Left renal cortex interstitium (tissue), 4 donors: Measurements from ENCODE around the gene TSPAN9. TPM values are rescaled to one million over a fixed set of nuclear protein-coding genes. Genes with fewer than 3 reads are reported as not detected.

Experiments
- DNase-seq, 4 donors: peaks; one replicate each; pipeline ENCODE4 v3.0.0-alpha.2; 2013; ENCODE audit warnings: low read depth in 4 of 4, low spot score in 2 of 4, missing footprints in 1 of 4
- polyA plus RNA-seq, 4 donors: library from polyadenylated mRNA; unstranded; fragments of 120-200 nt; gene quantifications; one replicate each; pipeline ENCODE4 v1.2.1, GENCODE V29; 2013; ENCODE audit not compliant: insufficient read length in 4 of 4

TSPAN9 gene
- polyA plus RNA-seq, 4 donors: 81.7 to 105 (median 95.4) TPM

DNA sequence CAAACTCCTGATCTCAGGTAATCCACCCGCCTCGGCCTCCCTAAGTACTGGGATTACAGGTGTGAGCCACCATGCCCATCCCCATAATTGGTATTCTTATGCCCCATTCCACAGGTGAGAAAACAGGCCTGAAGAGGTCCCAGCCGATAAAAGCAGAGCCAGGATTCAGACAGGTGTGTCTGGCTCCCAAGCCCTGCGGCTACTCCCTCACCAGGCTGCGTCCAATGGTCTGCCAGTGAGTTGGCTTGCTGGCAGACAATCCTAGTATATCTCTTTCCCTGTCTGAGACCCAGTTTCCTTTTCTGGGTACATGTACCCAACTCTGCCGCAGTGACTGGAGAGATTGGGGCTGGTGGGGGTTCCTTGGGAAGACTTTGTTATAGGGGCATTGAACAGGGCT lies 1.9 kb upstream of the TSPAN9 start:
- no peak for DNase-seq

DNA sequence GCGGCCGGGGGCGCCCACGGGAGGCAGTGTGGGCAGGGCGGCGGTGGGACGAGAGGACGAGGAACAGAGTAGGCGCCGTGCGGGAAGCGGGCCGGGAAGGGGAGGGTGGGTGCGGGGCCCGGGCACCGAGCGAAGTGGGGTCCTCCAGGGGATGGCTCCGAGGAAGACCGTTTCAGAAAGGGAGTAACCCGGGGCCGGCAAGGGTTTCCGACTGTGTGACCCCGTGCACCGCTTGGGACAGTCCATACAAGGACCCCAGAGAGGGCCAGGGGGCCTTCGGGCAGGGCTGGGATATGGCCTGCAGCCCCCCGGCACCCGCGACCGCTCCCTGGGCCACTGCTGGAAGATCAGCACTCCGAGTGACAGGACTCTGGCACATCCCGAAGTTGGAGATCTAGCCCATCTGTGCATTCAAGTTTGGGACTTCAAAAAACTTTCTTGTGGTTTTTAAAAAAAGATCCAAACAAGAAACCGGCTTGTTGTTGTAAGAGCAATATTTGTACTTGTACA lies 448 bp downstream of the TSPAN9 start:
- DNase-seq: no peak

DNA sequence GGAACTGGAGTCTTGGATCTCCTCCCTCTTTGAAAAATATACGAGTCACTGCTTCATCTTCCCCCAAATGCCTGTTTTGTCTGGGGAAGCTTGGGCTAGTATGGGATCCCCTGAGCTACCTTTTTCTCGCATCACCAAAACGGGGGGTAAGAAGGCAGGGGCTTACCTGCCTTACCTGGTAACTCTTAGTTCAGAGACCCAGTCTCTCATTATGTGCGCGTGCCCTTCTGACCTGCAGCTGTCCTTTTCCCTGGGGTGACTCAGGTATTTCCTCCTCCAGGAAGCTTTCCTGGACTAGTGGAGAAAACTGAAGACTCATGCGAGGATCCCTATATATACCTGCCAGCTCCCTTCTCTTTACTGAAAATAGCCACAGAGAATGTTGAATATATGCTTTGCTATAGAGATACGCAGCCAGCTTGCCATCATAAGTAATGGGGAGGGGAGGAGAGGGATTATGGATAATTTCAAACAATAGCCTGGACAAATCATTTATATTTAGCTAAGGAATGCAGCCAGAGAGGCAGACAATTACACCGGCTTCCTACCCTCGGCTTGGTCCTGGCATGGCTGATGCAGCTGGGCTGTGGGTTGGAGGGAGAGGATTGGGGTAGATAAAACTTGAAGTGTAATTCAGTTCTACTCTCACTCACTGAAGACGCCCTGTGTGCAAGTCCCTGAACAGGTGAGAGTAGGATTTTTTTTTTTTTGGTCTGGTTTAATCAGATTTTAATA lies 1.1 kb downstream of the TSPAN9 start:
- DNase-seq: no peak

DNA sequence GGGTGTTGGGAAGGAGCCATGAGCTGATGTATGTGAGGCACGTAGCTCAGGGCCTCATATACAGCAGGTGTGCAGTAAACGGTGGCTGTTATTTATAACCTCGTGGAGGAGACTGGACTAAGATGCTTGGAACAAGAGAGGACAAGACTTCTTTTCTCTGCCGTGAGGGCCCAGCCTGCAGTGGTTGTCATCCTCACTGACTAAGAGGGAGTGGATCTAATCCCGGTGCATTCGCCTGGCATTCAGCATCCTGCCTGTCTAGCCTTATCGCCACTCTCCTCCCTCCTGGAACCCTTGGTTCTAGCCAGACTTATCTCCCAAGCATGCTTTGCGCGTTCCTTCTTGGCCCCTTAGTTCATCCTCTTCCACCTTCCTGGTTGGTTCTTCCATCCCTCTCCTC lies 3.9 kb downstream of the TSPAN9 start:
- no peak for DNase-seq

DNA sequence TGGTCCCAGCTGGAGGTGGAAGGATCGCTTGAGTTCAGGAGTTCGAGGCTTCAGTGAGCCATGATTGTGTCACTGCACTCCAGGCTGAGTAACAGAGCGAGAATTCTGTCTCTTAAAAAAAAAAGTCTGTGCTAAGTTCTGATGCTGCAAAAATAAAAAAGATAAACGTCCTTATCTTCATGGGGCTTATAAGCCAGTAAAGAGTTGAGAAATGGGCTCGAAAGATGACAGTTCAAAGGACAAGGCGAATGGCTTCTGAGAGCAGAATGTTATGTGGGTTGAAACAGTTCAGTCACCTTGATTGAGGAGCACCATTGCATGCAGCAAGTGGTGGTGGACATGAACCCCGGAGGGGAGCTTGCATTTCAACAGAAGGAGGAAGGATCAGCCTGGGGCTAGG lies 4.7 kb downstream of the TSPAN9 start:
- DNase-seq: no peak

DNA sequence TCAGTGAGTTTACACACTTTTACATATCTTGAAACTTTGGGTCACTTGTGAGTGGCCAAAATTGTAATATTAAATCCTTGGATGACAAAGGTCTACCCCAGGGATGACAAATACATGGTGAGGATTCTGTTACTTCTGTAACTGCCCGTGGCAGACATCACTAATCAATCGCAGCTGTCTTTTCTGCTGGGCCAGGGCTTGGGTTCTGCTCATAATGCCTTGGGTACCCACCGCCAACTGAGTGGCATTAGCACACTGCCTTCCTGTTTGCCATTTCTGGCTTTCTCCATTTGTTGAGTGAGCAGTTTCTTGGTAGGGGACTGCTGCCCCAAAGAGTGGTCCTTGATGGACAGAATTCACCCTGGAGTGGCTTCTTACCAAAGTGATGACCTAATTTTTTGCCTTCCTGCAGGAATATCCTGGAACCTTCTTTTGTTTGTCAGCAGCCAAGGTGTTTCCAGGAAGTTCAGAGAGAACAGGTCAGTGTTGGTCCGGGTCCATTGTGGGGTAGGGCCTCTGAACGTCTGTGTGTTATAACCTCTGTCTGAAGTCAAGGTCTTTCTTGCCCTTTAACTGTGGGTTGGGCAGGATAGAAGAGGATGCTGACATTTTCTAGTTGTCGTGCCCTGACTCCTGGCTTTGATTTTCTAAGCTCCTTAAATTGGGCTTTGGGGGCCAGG lies 6.2 kb downstream of the TSPAN9 start:
- no peak for DNase-seq

DNA sequence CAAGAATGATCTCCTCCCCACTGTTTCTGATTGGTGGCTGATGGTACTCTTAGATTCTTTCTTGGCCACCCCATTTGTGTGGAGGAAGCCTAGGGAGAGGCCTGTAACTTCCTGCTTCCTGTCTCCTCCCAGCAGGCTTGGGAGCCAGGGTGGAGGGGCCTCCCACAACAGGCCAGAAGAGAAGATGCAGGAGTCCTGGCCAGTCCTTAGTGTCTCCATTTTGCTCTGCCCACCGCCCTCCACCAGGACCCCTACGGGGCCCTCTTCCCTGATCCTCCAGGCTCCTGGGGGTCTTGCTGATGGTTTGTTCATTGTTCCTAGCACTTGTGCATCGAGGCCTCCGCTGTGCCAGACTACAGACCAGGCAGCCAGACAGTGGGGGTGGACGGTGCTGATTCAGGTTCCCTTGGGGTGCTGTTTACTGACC lies 6.8 kb downstream of the TSPAN9 start:
- DNase-seq: no peak

DNA sequence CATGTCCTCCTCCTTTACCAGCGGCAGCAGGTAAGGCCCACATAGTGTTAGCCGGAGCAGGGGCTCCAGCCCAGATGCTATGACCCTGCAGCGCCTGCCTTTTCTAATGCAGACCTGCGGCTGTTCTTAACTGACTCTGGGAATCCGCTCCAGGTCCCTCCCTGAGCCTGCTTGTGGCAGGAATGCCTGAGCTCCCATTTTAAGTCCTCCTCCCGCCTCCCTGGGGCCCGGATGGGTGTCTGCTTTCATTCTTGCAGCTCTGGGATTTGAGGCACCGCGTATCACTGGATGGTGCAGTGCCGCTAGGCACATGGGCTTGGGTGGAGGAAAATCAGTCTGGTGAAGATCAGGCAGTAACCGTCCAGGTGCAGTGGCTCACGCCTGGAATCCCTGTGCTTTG lies 7.6 kb downstream of the TSPAN9 start:
- DNase-seq: no peak

DNA sequence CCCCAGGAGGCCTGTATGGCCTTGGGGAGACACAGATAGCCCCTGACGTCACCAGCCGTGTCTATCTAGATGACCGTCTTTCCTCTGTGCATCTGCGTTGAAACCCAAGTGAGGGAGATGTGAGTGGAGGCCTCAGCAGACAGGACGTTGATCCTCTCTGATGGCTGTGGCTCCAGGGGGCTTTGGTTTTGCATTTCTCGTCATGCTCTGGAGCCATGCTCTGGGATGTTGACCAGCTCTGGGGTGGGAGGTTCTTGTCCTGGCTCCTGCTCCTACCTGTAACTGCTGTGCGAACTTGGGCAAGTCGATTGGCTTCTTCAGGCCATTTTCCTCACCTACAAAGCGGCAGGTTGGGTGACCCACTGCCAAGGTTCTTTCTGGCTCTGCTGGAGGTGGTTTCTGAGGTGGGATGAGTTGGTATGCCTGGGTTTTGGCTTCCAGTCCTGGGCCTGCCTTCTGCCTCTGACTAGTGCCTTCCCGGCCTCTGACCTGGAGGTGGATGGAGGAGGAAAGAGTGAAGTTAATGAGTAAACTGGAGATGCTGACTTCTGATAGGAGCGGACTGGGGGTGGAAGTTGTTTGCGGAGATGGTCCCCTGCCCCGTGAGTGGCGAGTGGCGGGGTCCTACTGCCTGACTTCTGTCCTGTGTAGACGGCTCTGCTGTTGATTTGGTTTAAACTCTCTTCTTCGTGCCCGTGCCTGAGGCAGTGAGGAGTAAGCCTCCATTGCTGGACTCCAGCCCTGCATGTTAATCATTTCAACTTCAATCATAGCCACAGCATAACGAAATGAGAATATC lies 8.4 kb downstream of the TSPAN9 start:
- no peak for DNase-seq

DNA sequence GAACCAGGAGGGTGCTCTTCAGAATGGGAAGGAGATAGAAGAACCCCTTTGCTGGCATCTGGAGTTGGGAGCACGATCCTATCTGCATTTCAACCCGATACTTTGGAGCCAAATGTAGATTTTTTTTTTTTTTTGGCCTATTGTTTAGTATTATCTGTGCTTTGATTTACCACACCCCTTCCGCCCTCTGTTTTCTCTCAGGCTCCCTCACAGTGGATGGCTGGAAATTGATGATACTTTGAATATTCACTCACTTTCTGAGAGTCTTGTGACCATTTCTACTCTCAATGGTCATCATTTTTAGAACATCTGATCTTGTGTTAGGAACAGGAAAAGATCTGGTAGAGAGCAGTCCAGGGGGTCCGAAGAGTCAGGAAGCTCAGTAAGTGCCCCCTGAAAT lies 9.0 kb downstream of the TSPAN9 start:
- no peak for DNase-seq

DNA sequence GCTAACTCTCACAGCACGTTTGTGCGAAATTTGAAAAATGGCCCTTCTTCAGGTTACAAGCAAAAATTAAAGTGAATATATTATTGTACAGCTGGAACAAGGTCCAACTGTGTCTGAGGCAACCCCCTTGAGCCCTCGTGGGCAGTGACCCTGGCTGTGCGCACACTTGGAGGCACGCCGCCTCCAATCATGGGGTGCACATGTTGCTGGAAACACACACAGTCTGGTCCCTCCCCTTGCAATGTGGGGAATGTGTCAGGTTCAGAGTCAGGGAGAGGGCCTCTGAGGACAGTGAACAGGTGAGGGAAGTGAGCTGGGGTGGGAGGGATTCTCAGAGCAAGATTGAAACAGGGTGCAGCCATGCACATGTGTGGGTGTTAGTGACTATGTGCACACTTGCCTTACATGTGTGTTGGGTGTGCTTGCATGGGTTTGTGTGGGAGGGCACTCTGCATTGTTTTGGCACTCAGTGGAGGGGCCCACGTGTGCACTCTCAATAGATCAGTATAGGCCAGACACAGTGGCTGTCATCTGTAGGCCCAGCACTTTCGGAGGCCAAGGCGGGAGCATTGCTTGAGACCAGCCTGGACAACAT lies 9.6 kb downstream of the TSPAN9 start:
- no peak for DNase-seq

DNA sequence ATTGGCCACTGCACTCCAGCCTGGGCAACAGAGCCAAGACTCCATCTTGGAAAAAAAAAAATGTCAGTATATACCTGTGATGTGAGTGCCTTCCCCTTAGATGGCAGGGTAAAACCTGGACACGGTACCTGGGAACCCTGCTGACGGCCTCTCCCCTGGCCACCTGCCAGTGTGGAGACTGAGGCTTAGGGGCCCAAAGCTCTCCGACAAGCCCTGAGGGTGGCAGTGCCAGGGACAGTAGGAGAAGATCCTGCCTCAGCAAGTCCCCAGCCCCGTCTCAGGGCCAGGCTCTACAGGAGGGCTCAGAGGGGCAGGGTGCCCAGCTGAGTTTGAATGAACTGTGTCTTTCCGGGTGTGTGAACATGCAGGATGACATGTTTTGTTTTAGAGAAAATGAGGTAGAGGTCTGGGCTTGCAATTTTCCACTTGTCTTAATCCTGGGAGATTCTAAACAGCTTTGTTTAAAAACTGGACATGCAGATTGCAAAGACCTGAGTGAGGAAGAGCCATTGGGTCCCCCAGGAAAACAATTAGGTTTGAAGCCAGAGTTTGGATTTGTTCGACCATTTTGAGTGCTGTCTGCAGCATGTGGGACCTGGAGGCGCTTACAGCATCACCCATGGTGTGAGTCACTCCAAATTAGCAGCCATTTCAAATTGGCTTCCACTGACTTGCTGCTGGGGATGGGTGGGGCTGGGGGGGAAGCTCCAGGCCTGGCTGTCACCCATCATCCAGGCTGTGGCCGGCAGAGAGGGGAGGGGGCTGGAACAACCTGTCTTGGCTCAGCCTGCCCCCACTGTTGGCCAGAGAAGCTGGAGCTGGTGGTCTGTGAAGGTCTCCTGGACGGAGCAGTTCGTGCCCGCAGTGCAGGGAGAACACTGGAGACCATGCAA lies 10.8 kb downstream of the TSPAN9 start:
- DNase-seq: no peak

DNA sequence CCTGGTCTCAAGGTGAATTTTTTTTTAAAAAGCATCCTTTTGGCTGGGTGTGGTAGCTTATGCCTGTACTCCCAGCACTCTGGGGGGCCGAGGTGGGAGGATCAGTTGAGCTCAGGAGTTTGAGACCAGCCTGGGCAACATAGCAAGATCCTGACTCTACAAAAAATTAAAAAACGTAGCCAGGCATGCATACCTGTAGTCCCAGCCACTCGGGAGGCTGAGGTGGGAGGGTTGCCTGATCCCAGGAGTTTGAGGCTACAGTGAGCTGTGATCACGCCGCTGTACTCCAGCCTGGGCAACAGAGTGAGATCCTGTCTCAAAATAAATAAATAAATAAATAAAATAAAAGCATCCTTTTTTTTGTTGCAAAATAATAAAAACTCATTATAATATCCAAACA lies 12.4 kb downstream of the TSPAN9 start:
- no peak for DNase-seq

DNA sequence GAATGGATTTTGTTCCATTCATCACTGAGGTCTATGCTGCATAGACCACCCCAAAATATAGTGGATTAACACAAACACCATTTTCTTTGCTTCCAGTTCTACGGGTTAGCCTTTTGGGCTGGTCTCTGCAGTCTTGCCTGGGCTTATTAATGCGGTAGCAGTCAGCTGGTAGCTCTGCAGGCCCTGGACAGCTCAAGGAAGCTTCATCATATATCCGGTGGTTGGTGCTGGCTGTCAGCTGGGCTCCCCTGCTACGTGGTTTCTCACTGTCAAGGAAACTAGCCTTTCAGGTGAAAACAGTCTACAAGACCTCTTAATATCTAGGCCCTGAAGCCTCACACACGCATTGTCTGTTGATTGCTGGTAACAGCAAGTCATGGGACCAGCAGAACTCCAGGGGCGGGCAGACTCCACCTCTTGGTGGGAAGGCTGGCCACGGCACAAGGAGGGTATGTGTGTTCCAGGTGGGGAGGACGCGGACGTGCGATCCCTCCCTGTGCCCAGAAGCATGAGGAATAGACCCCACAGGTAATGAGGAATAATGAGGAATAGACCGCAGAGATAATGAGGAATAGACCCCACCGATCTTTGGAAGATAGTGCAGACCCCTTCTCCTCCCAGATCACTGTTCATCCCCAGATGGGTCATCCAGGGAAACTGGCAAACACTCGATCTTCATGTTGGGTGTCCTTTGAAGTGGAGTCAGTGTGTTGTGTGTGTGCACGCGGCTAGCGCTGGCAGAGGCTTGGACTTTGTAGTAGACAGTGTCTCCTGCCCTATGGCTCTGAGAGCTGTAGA lies 13.3 kb downstream of the TSPAN9 start:
- DNase-seq: no peak

DNA sequence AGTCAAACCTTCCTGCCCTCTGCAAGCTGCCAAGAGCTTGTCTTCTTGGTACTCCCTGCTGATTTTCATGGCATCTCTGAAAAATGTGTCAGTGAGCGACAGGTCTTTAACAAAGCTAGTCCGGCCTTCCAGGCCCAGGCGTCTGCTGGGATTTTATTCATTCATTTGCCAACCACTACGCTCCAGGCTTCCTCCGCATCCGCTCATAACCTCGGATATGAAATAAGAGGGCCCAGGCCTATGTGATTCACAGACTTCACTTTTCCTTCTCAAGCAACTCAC lies 13.8 kb downstream of the TSPAN9 start:
- DNase-seq: no peak

DNA sequence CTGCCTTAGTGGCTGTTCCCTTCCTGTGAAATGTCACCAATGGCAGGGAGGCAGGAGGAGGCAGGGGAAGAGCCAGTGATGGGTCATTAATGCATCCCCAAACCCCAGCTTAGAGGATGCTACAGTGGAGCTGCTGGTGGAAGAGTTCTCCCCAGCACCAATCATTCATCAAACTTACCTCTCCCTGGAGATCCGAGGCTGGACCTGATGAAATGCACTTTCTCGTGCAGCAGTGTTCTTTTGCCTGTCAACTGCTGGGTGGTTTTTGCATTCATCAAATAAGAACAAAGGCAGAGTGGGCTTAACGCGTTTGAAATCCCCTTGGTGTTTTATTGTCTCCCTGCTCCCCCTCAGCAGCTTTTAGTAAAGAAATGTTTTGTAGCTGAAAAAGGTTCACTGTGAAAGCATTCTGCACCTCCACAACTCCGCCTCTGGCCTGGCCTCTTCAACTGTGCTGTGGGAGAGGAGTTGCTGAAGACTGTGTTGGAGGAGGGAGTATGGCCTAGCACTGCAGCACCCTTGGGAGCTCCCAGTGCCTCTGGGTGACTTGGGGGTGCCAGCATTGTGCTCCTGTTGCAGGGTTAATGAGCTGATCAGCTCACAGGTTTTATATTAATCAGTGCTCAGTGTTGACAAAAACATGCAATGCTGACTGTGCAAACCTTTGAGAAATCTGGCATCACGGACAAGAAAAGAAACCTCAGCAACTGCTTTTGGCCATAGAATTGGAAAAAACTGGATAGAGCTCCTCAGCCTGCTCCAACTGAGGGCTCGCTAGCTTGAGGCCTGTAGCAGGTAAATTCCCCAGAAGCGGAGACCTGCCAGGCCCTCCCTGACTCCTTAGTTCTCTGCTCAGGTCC lies 14.4 kb downstream of the TSPAN9 start:
- DNase-seq: no peak

DNA sequence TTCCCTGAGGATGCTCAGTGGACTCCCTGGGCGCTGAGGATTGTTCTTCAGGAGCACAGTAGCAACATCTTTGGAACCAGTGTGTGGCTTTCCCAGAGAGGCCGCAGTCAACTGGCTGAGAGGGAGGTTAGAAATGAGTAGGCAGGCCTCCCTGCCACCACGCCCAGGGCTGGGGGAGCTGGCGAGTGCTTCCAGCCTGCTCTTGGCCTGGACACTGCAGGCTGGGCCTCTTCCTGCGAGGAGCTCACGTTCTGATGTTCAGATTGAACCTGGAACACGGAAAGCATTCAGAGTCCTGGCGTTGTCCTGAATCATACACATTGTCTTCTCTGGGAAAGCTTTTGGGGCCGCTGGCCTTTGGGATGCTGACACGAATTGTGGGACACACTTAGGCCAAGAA lies 15.6 kb downstream of the TSPAN9 start:
- DNase-seq: no peak

DNA sequence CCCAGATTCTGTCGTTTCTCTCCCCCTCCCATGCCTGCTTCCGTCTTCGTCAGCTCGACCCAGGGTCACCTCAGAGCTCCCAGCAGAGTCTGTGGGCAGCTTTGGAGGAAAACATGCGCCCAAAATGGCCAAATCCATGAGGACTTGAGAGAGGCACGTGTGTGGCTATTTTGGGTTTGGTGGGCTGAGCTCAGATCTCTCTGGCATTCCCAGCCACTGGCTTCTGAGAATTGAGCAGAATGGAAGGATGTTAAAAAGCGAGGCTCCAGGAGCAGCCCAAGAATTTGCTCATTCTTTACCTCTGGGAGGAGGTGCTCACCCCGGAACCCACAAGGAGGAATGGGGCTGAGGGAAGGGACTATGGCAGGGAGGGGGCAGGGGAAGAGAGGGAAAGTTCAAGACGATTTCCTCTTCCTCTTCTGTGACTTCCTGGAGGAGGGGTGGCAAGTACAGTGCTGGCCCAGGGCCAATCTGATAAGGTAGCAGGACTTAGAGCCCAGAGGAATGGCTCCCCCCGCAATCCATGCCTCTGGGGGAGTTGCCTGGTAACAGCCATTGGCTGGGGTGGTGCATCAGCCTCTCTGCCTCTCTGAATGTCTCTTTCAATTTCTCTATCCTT lies 20.1 kb downstream of the TSPAN9 start:
- peak in 1 of 4 donors; percentile 85 for DNase-seq
